H9 (cell line): ENCODE results near the gene PROX2. TPM values are rescaled to one million over a fixed set of nuclear protein-coding genes. Genes with fewer than 3 reads are reported as not detected.
A peak's percentile ranks its signal among the peaks of the same experiment; 100 is the strongest.

Experiments used
- DNase-seq: peaks from one replicate; pipeline ENCODE4 v3.0.0-alpha.2; 2017
- H2AFZ ChIP-seq: one replicate; pipeline ENCODE4 v1.6.1; 2013; ENCODE audit warnings: mild to moderate bottlenecking, low read length, control low read depth, moderate library complexity
- H2AK5ac ChIP-seq: 2 replicates; pipeline ENCODE4 v1.6.1; 2013; ENCODE audit warnings: low read length, control low read depth, mixed read lengths; ENCODE audit not compliant: insufficient read length
- H2BK120ac ChIP-seq: one replicate; pipeline ENCODE4 v1.6.1; 2013; ENCODE audit warnings: low read depth, mild to moderate bottlenecking, low read length, control low read depth, inconsistent platforms; ENCODE audit not compliant: poor library complexity, severe bottlenecking
- H2BK12ac ChIP-seq: 2 replicates; pipeline ENCODE4 v1.6.1; 2013; ENCODE audit warnings: low read length, control low read depth, mixed read lengths, low read depth; ENCODE audit not compliant: insufficient read length
- H2BK15ac ChIP-seq: 2 replicates; pipeline ENCODE4 v1.6.1; 2013; ENCODE audit warnings: low read depth, low read length, control low read depth
- H2BK20ac ChIP-seq: one replicate; pipeline ENCODE4 v1.6.1; 2013; ENCODE audit warnings: low read depth, mild to moderate bottlenecking, low read length, control low read depth, inconsistent platforms; ENCODE audit not compliant: poor library complexity, severe bottlenecking
- H2BK5ac ChIP-seq: 2 replicates; pipeline ENCODE4 v1.6.1; 2013; ENCODE audit warnings: low read length, control low read depth, mixed read lengths; ENCODE audit not compliant: insufficient read length
- H3K14ac ChIP-seq: 2 replicates; pipeline ENCODE4 v1.6.1; 2013; ENCODE audit warnings: low read length, control low read depth; ENCODE audit not compliant: insufficient read depth
- H3K18ac ChIP-seq: 2 replicates; pipeline ENCODE4 v1.6.1; 2013; ENCODE audit warnings: low read depth, mild to moderate bottlenecking, mixed read lengths, low read length, control low read depth; ENCODE audit not compliant: insufficient read length
- H3K23ac ChIP-seq: 2 replicates; pipeline ENCODE4 v1.6.1; 2013; ENCODE audit warnings: low read length, control low read depth, mixed read lengths, low read depth; ENCODE audit not compliant: insufficient read length
- H3K23me2 ChIP-seq: 2 replicates; pipeline ENCODE4 v1.6.1; 2013; ENCODE audit warnings: low read depth, mild to moderate bottlenecking, mixed read lengths, low read length, control low read depth; ENCODE audit not compliant: insufficient read length, poor library complexity, severe bottlenecking
- H3K27ac ChIP-seq: 2 replicates; pipeline ENCODE4 v1.5.1; 2013; ENCODE audit warnings: low read length, control low read depth, mixed read lengths, low read depth; ENCODE audit not compliant: insufficient read length
- H3K27me3 ChIP-seq: 2 replicates; pipeline ENCODE4 v1.6.1; 2013; ENCODE audit warnings: low read length, control low read depth, inconsistent platforms; ENCODE audit not compliant: insufficient read depth
- H3K4ac ChIP-seq: 2 replicates; pipeline ENCODE4 v1.6.1; 2013; ENCODE audit warnings: low read depth, mild to moderate bottlenecking, control low read depth, inconsistent platforms, low read length, moderate library complexity
- H3K4me1 ChIP-seq: 2 replicates; pipeline ENCODE4 v1.6.1; 2013; ENCODE audit warnings: low read length, control low read depth, inconsistent platforms; ENCODE audit not compliant: insufficient read depth
- H3K4me2 ChIP-seq: 2 replicates; pipeline ENCODE4 v1.6.1; 2013; ENCODE audit warnings: low read length, control low read depth, mixed read lengths; ENCODE audit not compliant: insufficient read length, insufficient read depth
- H3K56ac ChIP-seq: 2 replicates; pipeline ENCODE4 v1.6.1; 2013; ENCODE audit warnings: low read depth, mild to moderate bottlenecking, mixed read lengths, low read length, control low read depth; ENCODE audit not compliant: insufficient read length
- H3K79me1 ChIP-seq: 2 replicates; pipeline ENCODE4 v1.6.1; 2013; ENCODE audit warnings: low read depth, mild to moderate bottlenecking, moderate library complexity, low read length, control low read depth, inconsistent platforms; ENCODE audit not compliant: insufficient read depth, poor library complexity, severe bottlenecking
- H3K79me2 ChIP-seq: 2 replicates; pipeline ENCODE4 v1.6.1; 2013; ENCODE audit warnings: low read length, control low read depth, inconsistent platforms; ENCODE audit not compliant: insufficient read depth
- H3K9ac ChIP-seq: 2 replicates; pipeline ENCODE4 v1.6.1; 2013; ENCODE audit warnings: low read length, control low read depth, mixed read lengths; ENCODE audit not compliant: insufficient read length; ENCODE audit errors: extremely low read depth
- H3K9me3 ChIP-seq: one replicate; pipeline ENCODE4 v1.6.1; 2013; ENCODE audit warnings: low read depth, low read length, inconsistent platforms; ENCODE audit not compliant: control insufficient read depth
- H3T11ph ChIP-seq: one replicate; pipeline ENCODE4 v1.6.1; 2013; ENCODE audit warnings: mild to moderate bottlenecking, low read length, control low read depth, inconsistent platforms
- H4K20me1 ChIP-seq: one replicate; pipeline ENCODE4 v1.6.1; 2013; ENCODE audit not compliant: control insufficient read depth, insufficient read length, insufficient read depth
- H4K5ac ChIP-seq: 2 replicates; pipeline ENCODE4 v1.6.1; 2013; ENCODE audit warnings: low read depth, mild to moderate bottlenecking, mixed read lengths, low read length, control low read depth; ENCODE audit not compliant: insufficient read length
- H4K8ac ChIP-seq: replicated peaks from 2 replicates; pipeline ENCODE4 v1.6.1; 2013; ENCODE audit warnings: low read length, control low read depth, mixed read lengths, low read depth; ENCODE audit not compliant: insufficient read length
- H4K91ac ChIP-seq: 2 replicates; pipeline ENCODE4 v1.6.1; 2013; ENCODE audit warnings: low read depth, mild to moderate bottlenecking, moderate library complexity, mixed read lengths, low read length, control low read depth; ENCODE audit not compliant: insufficient read length
- H3K27ac Mint-ChIP-seq, 3 experiments: 2 replicates in 2 of 3; 3 replicates in 1 of 3; pipeline ENCODE4 v1.8.0; 2020 to 2021; ENCODE audit warnings: mixed read lengths in 3 of 3, mild to moderate bottlenecking in 1 of 3, moderate library complexity in 1 of 3
- H3K27me3 Mint-ChIP-seq: 2 replicates; pipeline ENCODE4 v1.8.0; 2021; ENCODE audit warnings: low read depth, mild to moderate bottlenecking, moderate library complexity, mixed read lengths
- H3K36me3 Mint-ChIP-seq, 3 experiments: 2 replicates in 2 of 3; 3 replicates in 1 of 3; pipeline ENCODE4 v1.8.0; 2020 to 2021; ENCODE audit warnings: low read depth in 3 of 3, mixed read lengths in 3 of 3; ENCODE audit not compliant: insufficient read depth in 1 of 3
- H3K4me1 Mint-ChIP-seq, 2 experiments: 2 replicates each; pipeline ENCODE4 v1.8.0; 2020; ENCODE audit warnings: mixed read lengths in 2 of 2
- H3K4me3 Mint-ChIP-seq, 2 experiments: 2 replicates in 1 of 2; 3 replicates in 1 of 2; pipeline ENCODE4 v1.8.0; 2020 to 2021; ENCODE audit warnings: mild to moderate bottlenecking in 2 of 2, mixed read lengths in 2 of 2, moderate library complexity in 1 of 2
- H3K9me3 Mint-ChIP-seq, 2 experiments: 2 replicates in 1 of 2; 3 replicates in 1 of 2; pipeline ENCODE4 v1.8.0; 2020; ENCODE audit warnings: mild to moderate bottlenecking in 2 of 2, mixed read lengths in 2 of 2, moderate library complexity in 1 of 2
- WGBS: extraction: QIAGEN DNeasy Blood & Tissue Kit; methylation state at CpG from one replicate; pipeline ENCODE4 v1.1.7; 2013; ENCODE audit warnings: missing lambda C conversion rate, low lambda C conversion rate, mixed read lengths; ENCODE audit not compliant: insufficient read length; ENCODE audit errors: extremely low coverage; 5-methylcytosine and 5-hydroxymethylcytosine counted together
- total RNA-seq: library from RNA; stranded (reverse); gene quantifications from 2 replicates; pipeline ENCODE4 v1.2.1, GENCODE V29; 2021
- TF ChIP-seq, protein P1 (sequence below): fragments of 200-600 bp; sonication (generic); conservative IDR thresholded peaks from 3 replicates; pipeline ENCODE4 v1.8.0; 2021; ENCODE audit warnings: antibody characterized with exemption, mild to moderate bottlenecking

Gene PROX2
- total RNA-seq, 1 experiment from 2014 or later, result not detected

DNA sequence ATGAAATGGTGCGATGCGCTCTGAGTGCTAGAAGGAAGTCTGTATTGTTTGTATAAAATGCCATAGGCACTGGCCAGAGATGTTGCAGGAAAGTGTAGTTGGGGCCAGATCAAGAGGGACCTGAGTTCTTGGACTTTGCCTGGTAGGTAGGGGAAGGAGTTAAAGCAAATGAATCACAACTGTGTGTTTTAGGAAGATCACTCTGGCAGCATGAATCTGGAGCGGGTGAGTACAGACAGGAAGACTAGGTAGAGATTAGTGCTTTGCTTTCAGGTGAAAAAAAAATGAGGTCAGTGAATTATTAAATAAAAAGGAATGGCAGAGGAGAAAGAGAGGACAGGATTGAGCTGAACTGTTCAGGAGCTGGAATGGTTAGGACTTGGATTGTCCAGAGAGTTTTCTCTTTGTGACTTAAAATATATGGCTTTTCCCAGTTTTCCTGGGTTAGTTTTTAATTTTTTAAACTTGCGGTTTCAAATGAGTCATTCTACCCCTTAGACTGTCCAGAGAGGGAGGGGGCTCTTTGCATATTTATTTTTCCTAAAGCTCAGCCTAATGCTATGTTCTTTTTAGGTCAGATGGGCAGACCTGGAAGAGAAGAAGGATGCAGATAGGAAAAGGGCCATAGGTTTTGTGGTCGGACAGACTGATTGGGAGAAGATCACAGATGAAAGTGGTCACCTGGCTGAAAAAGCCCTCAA lies 41.1 kb downstream of the PROX2 start:
- peaks cover 0 to 20% (median 19%) of the 10 kb centered on the region in 3 experiments; a peak in 5 of 7 replicates for H3K36me3 Mint-ChIP-seq
- no peaks in the 10 kb centered on the region for H3K27me3 Mint-ChIP-seq
- H3K27ac Mint-ChIP-seq, result peak overlapping the region in 2 of 3 experiments; percentile 8 to 18; a peak in 4 of 7 replicates

More for the DNA sequence above, 41.1 kb downstream of the PROX2 start:
- Mint-ChIP-seq H3K4me3 (no peak overlapping the region), H3K9me3 (no peaks in the 10 kb centered on the region), H3K4me1 (no peaks in the 10 kb centered on the region)
- Histone ChIP-seq H3K79me2 (no peaks in the 10 kb centered on the region), H3K23ac (no peak overlapping the region), H3K18ac (no peak overlapping the region), H3K4me1 (no peaks in the 10 kb centered on the region), H3K27ac (no peak overlapping the region), H4K20me1 (no peaks in the 10 kb centered on the region), H3K56ac (no peak overlapping the region), H3K9ac (no peak overlapping the region), H2AK5ac (no peak overlapping the region), H3K4ac (no peak overlapping the region), H4K8ac (no peak overlapping the region), H3K4me2 (no peak overlapping the region), H4K91ac (no peak overlapping the region), H3K14ac (no peak overlapping the region), H3K27me3 (no peaks in the 10 kb centered on the region), H4K5ac (no peak overlapping the region), H2AFZ (no peak overlapping the region), H2BK20ac (no peak overlapping the region), H2BK15ac (no peak overlapping the region), H3T11ph (no peak overlapping the region), H3K79me1 (no peaks in the 10 kb centered on the region), H2BK120ac (no peak overlapping the region), H2BK5ac (no peak overlapping the region), H3K23me2 (no peaks in the 10 kb centered on the region), H2BK12ac (no peak overlapping the region), H3K9me3 (no peaks in the 10 kb centered on the region)
- no peak for DNase-seq
- no CpG with 5 or more reads among the region's 5 CpGs for WGBS
- TF ChIP-seq, protein P1, sequence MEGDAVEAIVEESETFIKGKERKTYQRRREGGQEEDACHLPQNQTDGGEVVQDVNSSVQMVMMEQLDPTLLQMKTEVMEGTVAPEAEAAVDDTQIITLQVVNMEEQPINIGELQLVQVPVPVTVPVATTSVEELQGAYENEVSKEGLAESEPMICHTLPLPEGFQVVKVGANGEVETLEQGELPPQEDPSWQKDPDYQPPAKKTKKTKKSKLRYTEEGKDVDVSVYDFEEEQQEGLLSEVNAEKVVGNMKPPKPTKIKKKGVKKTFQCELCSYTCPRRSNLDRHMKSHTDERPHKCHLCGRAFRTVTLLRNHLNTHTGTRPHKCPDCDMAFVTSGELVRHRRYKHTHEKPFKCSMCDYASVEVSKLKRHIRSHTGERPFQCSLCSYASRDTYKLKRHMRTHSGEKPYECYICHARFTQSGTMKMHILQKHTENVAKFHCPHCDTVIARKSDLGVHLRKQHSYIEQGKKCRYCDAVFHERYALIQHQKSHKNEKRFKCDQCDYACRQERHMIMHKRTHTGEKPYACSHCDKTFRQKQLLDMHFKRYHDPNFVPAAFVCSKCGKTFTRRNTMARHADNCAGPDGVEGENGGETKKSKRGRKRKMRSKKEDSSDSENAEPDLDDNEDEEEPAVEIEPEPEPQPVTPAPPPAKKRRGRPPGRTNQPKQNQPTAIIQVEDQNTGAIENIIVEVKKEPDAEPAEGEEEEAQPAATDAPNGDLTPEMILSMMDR, result no peak
